ENCODE measurements around the gene TRMT1L. TPM values are rescaled to one million over a fixed set of nuclear protein-coding genes. Genes with fewer than 3 reads are reported as not detected.

TRMT1L gene
- total and polyA plus RNA-seq, 10 of the 15 experiments (the other 5 are each of a cell fraction or from before 2014, with no cell fraction given) = 3.5 to 35.2 (median 16.9) TPM

- H3K27ac ChIP-seq (ENCODE audit: control insufficient read depth, insufficient read depth) = no peak overlapping the region
- ATAC-seq (no peak), DNase-seq (ENCODE audit: low read depth, low spot score) (no peak), FAIRE-seq (no peak)
- ChIA-PET CTCF (interaction anchor here (2.0 kb wide), 1 partner anchor 73 kb away, joined by 9 read pairs; no protein-coding TSS in a partner anchor), RAD21 (ENCODE audit: unreplicated experiment) (no interaction called here), SMC1A (ENCODE audit: uncharacterized antibody, unreplicated experiment) (interaction anchor here (0.6 kb wide), 1 partner anchor 68 kb away, joined by 3 read pairs; no protein-coding TSS in a partner anchor), POLR2A (no interaction called here)
- TF ChIP-seq EP300 (IDR thresholded peaks at IDR 0.05; ENCODE audit: borderline replicate concordance in 1 of 2, control insufficient read depth in 1 of 2, low read depth in 2 of 2, low read length in 2 of 2) (no peak), RCOR1 (conservative IDR thresholded peaks at IDR 0.05; ENCODE audit: low read depth, low read length) (no peak), RFX5 (IDR thresholded peaks at IDR 0.05; ENCODE audit: low read depth, low read length) (no peak), YY1 (IDR thresholded peaks at IDR 0.05; ENCODE audit: low read depth, low read length) (no peak), MTA2 (IDR thresholded peaks at IDR 0.05; ENCODE audit: low read depth) (no peak), SUZ12 (IDR thresholded peaks at IDR 0.05; ENCODE audit: unreplicated experiment) (no peak), PAX8 (IDR thresholded peaks at IDR 0.05) (no peak), NFXL1 (IDR thresholded peaks at IDR 0.05; ENCODE audit: borderline replicate concordance) (no peak), MTA3 (IDR thresholded peaks at IDR 0.05; ENCODE audit: borderline replicate concordance, low read length) (no peak), NBN (IDR thresholded peaks at IDR 0.05) (no peak), CBX5 (IDR thresholded peaks at IDR 0.05; ENCODE audit: low read depth) (no peak), POU2F2 (IDR thresholded peaks at IDR 0.05; ENCODE audit: borderline replicate concordance, low read depth, low read length) (no peak), FOXM1 (IDR thresholded peaks at IDR 0.05; ENCODE audit: low read depth, low read length) (no peak), ESRRA (IDR thresholded peaks at IDR 0.05; ENCODE audit: low read length) (no peak), HDAC2 (IDR thresholded peaks at IDR 0.05) (no peak), EGR1 (IDR thresholded peaks at IDR 0.05; ENCODE audit: borderline replicate concordance in 1 of 2, low read depth in 2 of 2, low read length in 2 of 2) (no peak), HSF1 (IDR thresholded peaks at IDR 0.05; ENCODE audit: low read depth, low read length) (no peak)
- H3K4me2 ChIP-seq (ENCODE audit: control insufficient read depth, insufficient read depth) = no peak overlapping the region
- H3K4me3 ChIP-seq = no peak overlapping the region
- intact Hi-C loops (cut with micrococcal nuclease; ENCODE audit: unreplicated experiment) = no loop called here
- in situ Hi-C loops (cut with MboI) = no loop called here
- no peaks in the 10 kb centered on the region for H3K79me2 ChIP-seq (ENCODE audit: control insufficient read depth, insufficient read depth, low read length)
- no peaks in the 10 kb centered on the region for H3K4me1 ChIP-seq (ENCODE audit: control insufficient read depth, insufficient read depth, low read length)
- no peaks in the 10 kb centered on the region for H3K27me3 ChIP-seq (replicated peaks in 1 of 2; ENCODE audit: control insufficient read depth in 2 of 2, insufficient read depth in 2 of 2, low read length in 1 of 2)
- 74% methylated on average over 2 of the region's 2 CpGs for WGBS (ENCODE audit: insufficient coverage, insufficient replicate concordance, low lambda C conversion rate, missing lambda C conversion rate)
- no peak overlapping the region for H3K9ac ChIP-seq (ENCODE audit: control insufficient read depth, insufficient read depth, low read length)
- BruUV-seq (replicated peaks) = no TSS peak
- H4K20me1 ChIP-seq (ENCODE audit: control insufficient read depth, insufficient read depth) = no peaks in the 10 kb centered on the region
- H2AFZ ChIP-seq (ENCODE audit: control insufficient read depth, low read depth, low read length) = no peak overlapping the region
- peaks cover 3 to 7% of the 10 kb centered on the region in 2 experiments; a peak in 3 of 4 replicates for H3K36me3 ChIP-seq (ENCODE audit: control insufficient read depth in 2 of 2, insufficient read depth in 2 of 2, low read length in 1 of 2)
- no peaks in the 10 kb centered on the region for H3K9me3 ChIP-seq (replicated peaks; ENCODE audit: control insufficient read depth, insufficient read depth, low read length)
Measured at GRCh38 chr1:185096531-185096930, 60.2 kb downstream of the TRMT1L start.
